SH-SY5Y (cell line): ENCODE results near the gene PDE4B.

ENCODE experiments used
- GATA2 ChIP-seq: IDR thresholded peaks from 2 replicates; pipeline ENCODE4 v1.6.1; 2011; ENCODE audit warnings: mild to moderate bottlenecking, low read depth, low read length
- GATA3 ChIP-seq: IDR thresholded peaks from 2 replicates; pipeline ENCODE4 v1.6.1; 2011; ENCODE audit warnings: low read depth, mild to moderate bottlenecking, low read length, moderate library complexity

- TF ChIP-seq GATA3 (no peak), GATA2 (no peak)
Measured at GRCh38 chr1:66374561-66375111, 581.9 kb downstream of the PDE4B start.
